ENCODE measurements around the gene PRR5L. TPM values are rescaled to one million over a fixed set of nuclear protein-coding genes. Genes with fewer than 3 reads are reported as not detected.

The PRR5L gene
- total and polyA plus RNA-seq, 9 donors: 6.7 to 10.4 (median 7.1) TPM

GRCh38 chr11:36447514-36447913 is 151.4 kb downstream of the PRR5L start:
- WGBS (ENCODE audit: insufficient coverage): 45% methylated on average over 2 of the region's 2 CpGs
- no peak for DNase-seq
- H3K36me3 ChIP-seq (ENCODE audit: control insufficient read depth, insufficient read depth, low read length): peaks cover 14% of the 10 kb centered on the region
- no peaks in the 10 kb centered on the region for H3K27me3 ChIP-seq (ENCODE audit: control insufficient read depth, insufficient read depth, low read length)
- H3K9me3 ChIP-seq (replicated peaks; ENCODE audit: control insufficient read depth, low read depth, low read length): no peaks in the 10 kb centered on the region
- H3K27ac ChIP-seq (ENCODE audit: low read length): no peak overlapping the region
- no peak overlapping the region for H3K4me3 ChIP-seq (ENCODE audit: low read length)
- peaks cover 33% of the 10 kb centered on the region for H3K4me1 ChIP-seq (ENCODE audit: control insufficient read depth, insufficient read depth, low read length)

GRCh38 chr11:36447947-36448346 is 151.9 kb downstream of the PRR5L start:
- Histone ChIP-seq H3K4me3 (ENCODE audit: low read length) (no peak overlapping the region), H3K4me1 (ENCODE audit: control insufficient read depth, insufficient read depth, low read length) (peaks cover 33% of the 10 kb centered on the region), H3K9me3 (replicated peaks; ENCODE audit: control insufficient read depth, low read depth, low read length) (no peaks in the 10 kb centered on the region), H3K36me3 (ENCODE audit: control insufficient read depth, insufficient read depth, low read length) (peaks cover 12% of the 10 kb centered on the region), H3K27ac (ENCODE audit: low read length) (no peak overlapping the region), H3K27me3 (ENCODE audit: control insufficient read depth, insufficient read depth, low read length) (no peaks in the 10 kb centered on the region)
- no peak for DNase-seq
- WGBS (ENCODE audit: insufficient coverage): 61% methylated on average over 4 of the region's 8 CpGs

GRCh38 chr11:36449561-36450096 is 153.5 kb downstream of the PRR5L start:
- DNase-seq: no peak
- H3K27ac ChIP-seq (ENCODE audit: low read length): no peak overlapping the region
- peaks cover 36% of the 10 kb centered on the region for H3K4me1 ChIP-seq (ENCODE audit: control insufficient read depth, insufficient read depth, low read length)
- WGBS (ENCODE audit: insufficient coverage): 52% methylated on average over 3 of the region's 5 CpGs
- H3K27me3 ChIP-seq (ENCODE audit: control insufficient read depth, insufficient read depth, low read length): no peaks in the 10 kb centered on the region
- no peak overlapping the region for H3K4me3 ChIP-seq (ENCODE audit: low read length)
- peaks cover 11% of the 10 kb centered on the region for H3K36me3 ChIP-seq (ENCODE audit: control insufficient read depth, insufficient read depth, low read length)
- H3K9me3 ChIP-seq (replicated peaks; ENCODE audit: control insufficient read depth, low read depth, low read length): no peaks in the 10 kb centered on the region

- H3K4me1 ChIP-seq (ENCODE audit: control insufficient read depth, insufficient read depth, low read length): peaks cover 41% of the 10 kb centered on the region
- 25% methylated on average over 1 of the region's 3 CpGs for WGBS (ENCODE audit: insufficient coverage)
- no peak for DNase-seq
- no peak overlapping the region for H3K27ac ChIP-seq (ENCODE audit: low read length)
- peaks cover 11% of the 10 kb centered on the region for H3K36me3 ChIP-seq (ENCODE audit: control insufficient read depth, insufficient read depth, low read length)
- H3K9me3 ChIP-seq (replicated peaks; ENCODE audit: control insufficient read depth, low read depth, low read length): no peaks in the 10 kb centered on the region
- no peaks in the 10 kb centered on the region for H3K27me3 ChIP-seq (ENCODE audit: control insufficient read depth, insufficient read depth, low read length)
- no peak overlapping the region for H3K4me3 ChIP-seq (ENCODE audit: low read length)
These were observed 154.1 kb downstream of the PRR5L start for GRCh38 chr11:36450110-36450572.

- Histone ChIP-seq H3K27ac (ENCODE audit: low read length) (no peak overlapping the region), H3K36me3 (ENCODE audit: control insufficient read depth, insufficient read depth, low read length) (peaks cover 11% of the 10 kb centered on the region), H3K27me3 (ENCODE audit: control insufficient read depth, insufficient read depth, low read length) (no peaks in the 10 kb centered on the region), H3K4me3 (ENCODE audit: low read length) (no peak overlapping the region), H3K4me1 (ENCODE audit: control insufficient read depth, insufficient read depth, low read length) (peaks cover 50% of the 10 kb centered on the region), H3K9me3 (replicated peaks; ENCODE audit: control insufficient read depth, low read depth, low read length) (no peaks in the 10 kb centered on the region)
- 97% methylated on average over 6 of the region's 6 CpGs for WGBS (ENCODE audit: insufficient coverage)
- DNase-seq: no peak
These were observed 155.0 kb downstream of the PRR5L start for GRCh38 chr11:36451045-36451444.

- Histone ChIP-seq H3K4me3 (ENCODE audit: low read length) (no peak overlapping the region), H3K9me3 (replicated peaks; ENCODE audit: control insufficient read depth, low read depth, low read length) (no peaks in the 10 kb centered on the region), H3K27me3 (ENCODE audit: control insufficient read depth, insufficient read depth, low read length) (no peaks in the 10 kb centered on the region), H3K27ac (ENCODE audit: low read length) (no peak overlapping the region), H3K4me1 (ENCODE audit: control insufficient read depth, insufficient read depth, low read length) (peaks cover 57% of the 10 kb centered on the region), H3K36me3 (ENCODE audit: control insufficient read depth, insufficient read depth, low read length) (peaks cover 13% of the 10 kb centered on the region)
- 100% methylated on average over 1 of the region's 1 CpG for WGBS (ENCODE audit: insufficient coverage)
- no peak for DNase-seq
These were observed 155.6 kb downstream of the PRR5L start for GRCh38 chr11:36451681-36452080.

GRCh38 chr11:36452236-36452940 is 156.3 kb downstream of the PRR5L start:
- no peaks in the 10 kb centered on the region for H3K27me3 ChIP-seq (ENCODE audit: control insufficient read depth, insufficient read depth, low read length)
- H3K4me1 ChIP-seq (ENCODE audit: control insufficient read depth, insufficient read depth, low read length): peaks cover 58% of the 10 kb centered on the region
- H3K36me3 ChIP-seq (ENCODE audit: control insufficient read depth, insufficient read depth, low read length): peaks cover 13% of the 10 kb centered on the region
- no peak for DNase-seq
- no peak overlapping the region for H3K4me3 ChIP-seq (ENCODE audit: low read length)
- WGBS (ENCODE audit: insufficient coverage): 75% methylated on average over 1 of the region's 5 CpGs
- no peak overlapping the region for H3K27ac ChIP-seq (ENCODE audit: low read length)
- H3K9me3 ChIP-seq (replicated peaks; ENCODE audit: control insufficient read depth, low read depth, low read length): no peaks in the 10 kb centered on the region

- no peak for DNase-seq
- Histone ChIP-seq H3K4me3 (ENCODE audit: low read length) (no peak overlapping the region), H3K27ac (ENCODE audit: low read length) (no peak overlapping the region), H3K36me3 (ENCODE audit: control insufficient read depth, insufficient read depth, low read length) (peaks cover 13% of the 10 kb centered on the region), H3K27me3 (ENCODE audit: control insufficient read depth, insufficient read depth, low read length) (no peaks in the 10 kb centered on the region), H3K4me1 (ENCODE audit: control insufficient read depth, insufficient read depth, low read length) (peaks cover 53% of the 10 kb centered on the region), H3K9me3 (replicated peaks; ENCODE audit: control insufficient read depth, low read depth, low read length) (no peaks in the 10 kb centered on the region)
- WGBS (ENCODE audit: insufficient coverage): no CpG with 5 or more reads among the region's 1 CpG
These were observed 156.9 kb downstream of the PRR5L start for GRCh38 chr11:36452961-36453360.

- no peak overlapping the region for H3K4me3 ChIP-seq (ENCODE audit: low read length)
- peaks cover 50% of the 10 kb centered on the region for H3K4me1 ChIP-seq (ENCODE audit: control insufficient read depth, insufficient read depth, low read length)
- H3K9me3 ChIP-seq (replicated peaks; ENCODE audit: control insufficient read depth, low read depth, low read length): no peaks in the 10 kb centered on the region
- no peak overlapping the region for H3K27ac ChIP-seq (ENCODE audit: low read length)
- peaks cover 13% of the 10 kb centered on the region for H3K36me3 ChIP-seq (ENCODE audit: control insufficient read depth, insufficient read depth, low read length)
- no peak for DNase-seq
- WGBS (ENCODE audit: insufficient coverage): 78% methylated on average over 3 of the region's 3 CpGs
- no peaks in the 10 kb centered on the region for H3K27me3 ChIP-seq (ENCODE audit: control insufficient read depth, insufficient read depth, low read length)
These were observed 157.6 kb downstream of the PRR5L start for GRCh38 chr11:36453678-36454077.

GRCh38 chr11:36454551-36454940 is 158.5 kb downstream of the PRR5L start:
- WGBS (ENCODE audit: insufficient coverage): 80% methylated on average over 13 of the region's 18 CpGs

More at GRCh38 chr11:36454551-36454940, 158.5 kb downstream of the PRR5L start:
- Histone ChIP-seq H3K4me3 (ENCODE audit: low read length) (no peak overlapping the region), H3K9me3 (replicated peaks; ENCODE audit: control insufficient read depth, low read depth, low read length) (no peaks in the 10 kb centered on the region), H3K27me3 (ENCODE audit: control insufficient read depth, insufficient read depth, low read length) (no peaks in the 10 kb centered on the region), H3K36me3 (ENCODE audit: control insufficient read depth, insufficient read depth, low read length) (peaks cover 13% of the 10 kb centered on the region), H3K4me1 (ENCODE audit: control insufficient read depth, insufficient read depth, low read length) (peaks cover 43% of the 10 kb centered on the region), H3K27ac (ENCODE audit: low read length) (no peak overlapping the region)
- DNase-seq: no peak

Measured in muscle of leg (tissue), 11 donors.